HG02870 (cell line): ENCODE data around the gene TRIM71.
"Not testable (repeated sequence)": the region's sequence is repeated elsewhere in the genome, so short reads cannot be mapped to it uniquely, and the experiment has no call there.

Source experiments
- ATAC-seq: cut with Tn5 transposase; IDR thresholded peaks from one replicate; pipeline ENCODE4 v1.9.1; 2021; ENCODE audit warnings: mild to moderate bottlenecking, moderate library complexity; ENCODE audit not compliant: unreplicated experiment

The TRIM71 gene

GRCh38 chr3:32886911-32887310, 69.1 kb downstream of the TRIM71 start:
- no peak for ATAC-seq

DNA sequence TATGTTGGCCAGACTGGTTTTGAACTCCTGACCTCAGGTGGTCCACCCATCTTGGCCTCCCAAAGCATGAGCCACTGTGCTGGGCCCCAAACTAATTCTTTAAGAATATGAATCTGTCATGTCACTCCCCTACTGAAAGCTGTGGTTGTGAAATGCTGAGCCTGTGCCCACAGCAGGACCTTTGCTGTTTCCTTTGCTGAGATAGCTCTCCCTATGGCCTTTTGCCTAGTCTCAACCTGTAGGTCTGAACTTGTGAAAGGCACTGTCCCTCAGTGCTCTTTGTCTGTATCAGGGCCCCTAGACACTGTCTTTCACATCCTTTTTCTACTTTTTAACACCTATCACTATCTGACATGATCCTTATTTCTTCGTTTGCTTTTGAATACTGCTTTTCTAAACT, 70.9 kb downstream of the TRIM71 start:
- ATAC-seq = peak; percentile 95

GRCh38 chr3:32890420-32891276, 72.9 kb downstream of the TRIM71 start:
- ATAC-seq = no peak

GRCh38 chr3:32891365-32891764, 73.6 kb downstream of the TRIM71 start:
- ATAC-seq = no peak

GRCh38 chr3:32892625-32893598, 75.1 kb downstream of the TRIM71 start:
- no peak for ATAC-seq

- ATAC-seq = no peak
These were observed 77.2 kb downstream of the TRIM71 start for GRCh38 chr3:32894977-32895376.

GRCh38 chr3:32895701-32896100, 77.9 kb downstream of the TRIM71 start:
- ATAC-seq = no peak

GRCh38 chr3:32896143-32896542, 78.3 kb downstream of the TRIM71 start:
- no peak for ATAC-seq

DNA sequence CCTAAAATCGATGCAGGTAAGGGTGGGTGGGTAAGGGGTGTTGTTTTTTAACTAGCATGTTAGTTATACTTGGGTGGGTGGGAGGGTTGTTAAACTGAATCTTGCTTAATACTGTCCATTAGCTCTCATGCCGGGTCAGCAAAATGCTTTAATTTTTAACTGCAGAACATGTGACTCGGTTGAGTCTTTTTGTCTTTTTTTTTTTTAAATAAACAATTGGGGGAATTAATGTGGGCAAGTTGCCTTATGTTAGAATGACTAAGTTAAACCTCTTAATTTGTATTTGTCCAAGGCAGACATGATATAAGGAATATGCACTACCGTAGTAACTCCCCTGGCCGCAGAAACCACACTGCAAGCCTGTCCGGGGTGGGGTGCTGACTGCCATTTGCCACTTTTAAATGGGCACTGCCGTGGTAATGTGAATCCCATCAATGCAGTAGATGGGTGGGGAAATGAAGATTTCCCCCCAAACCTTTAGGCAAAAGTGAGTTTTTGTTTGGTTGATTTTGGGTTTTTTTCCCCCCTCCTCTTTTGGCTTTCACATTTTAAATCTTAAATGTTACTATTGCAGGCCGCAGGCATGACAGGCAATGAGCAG, 79.3 kb downstream of the TRIM71 start:
- ATAC-seq = no peak

- no peak for ATAC-seq
These were observed 80.3 kb downstream of the TRIM71 start for GRCh38 chr3:32897981-32898623.

GRCh38 chr3:32899265-32899664, 81.5 kb downstream of the TRIM71 start:
- ATAC-seq = no peak

GRCh38 chr3:32901005-32901932, 83.5 kb downstream of the TRIM71 start:
- no peak for ATAC-seq

DNA sequence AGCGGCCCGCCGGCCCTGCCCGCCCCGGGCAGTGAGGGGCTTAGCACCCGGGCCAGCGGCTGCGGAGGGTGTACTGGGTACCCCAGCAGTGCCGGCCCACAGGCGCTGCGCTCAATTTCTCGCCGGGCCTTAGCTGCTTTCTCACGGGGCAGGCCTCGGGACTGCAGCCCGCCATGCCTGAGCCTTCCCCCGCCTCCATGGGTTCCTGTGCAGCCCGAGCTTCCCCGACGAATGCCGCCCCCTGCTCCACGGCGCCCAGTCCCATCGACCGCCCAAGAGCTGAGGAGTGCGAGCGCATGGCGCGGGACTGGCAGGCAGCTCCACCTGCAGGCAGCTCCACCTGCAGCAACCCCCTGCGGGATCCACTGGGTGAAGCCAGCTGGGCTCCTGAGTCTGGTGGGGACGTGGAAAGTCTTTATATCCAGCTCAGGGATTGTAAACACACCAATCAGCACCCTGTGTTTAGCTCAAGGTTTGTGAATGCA, 85.1 kb downstream of the TRIM71 start:
- not testable (repeated sequence) for ATAC-seq

DNA sequence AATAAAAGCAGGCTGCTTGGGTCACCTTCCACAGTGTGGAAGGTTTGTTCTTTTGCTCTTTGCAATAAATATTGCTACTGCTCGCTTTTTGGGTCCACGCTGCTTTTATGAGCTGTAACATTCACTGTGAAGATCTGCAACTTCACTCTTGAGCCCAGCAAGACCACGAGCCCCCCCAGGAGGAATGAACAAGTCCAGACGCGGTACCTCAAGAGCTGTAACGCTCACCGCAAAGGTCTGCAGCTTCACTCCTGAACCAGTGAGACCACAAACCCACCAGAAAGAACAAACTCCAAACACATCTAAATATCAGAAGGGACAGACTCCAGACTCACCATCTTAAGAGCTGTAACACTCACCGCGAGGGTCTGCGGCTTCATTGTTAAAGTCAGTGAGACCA, 86.2 kb downstream of the TRIM71 start:
- ATAC-seq = no peak

DNA sequence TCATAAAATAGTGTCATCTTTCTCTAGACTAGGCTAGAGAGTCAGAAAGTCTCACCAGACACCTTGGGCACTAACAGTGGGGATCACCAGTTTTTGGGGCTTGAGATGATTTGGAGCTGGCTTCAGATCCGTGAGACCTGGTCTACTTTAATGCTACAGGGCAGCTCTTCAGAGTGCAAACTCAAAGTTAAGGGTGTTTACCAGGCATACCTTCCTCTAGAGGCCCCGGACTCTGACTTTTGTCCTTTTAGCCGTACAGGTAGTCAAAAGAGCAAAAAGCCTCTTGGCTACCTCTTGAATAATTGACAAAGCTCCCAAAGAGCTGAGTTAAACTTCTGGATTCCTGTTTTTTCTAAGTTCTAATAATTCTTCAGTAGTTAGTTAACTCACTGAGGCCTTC, 92.2 kb downstream of the TRIM71 start:
- ATAC-seq = no peak

- ATAC-seq = no peak
These were observed 93.2 kb downstream of the TRIM71 start for GRCh38 chr3:32910954-32911353.

DNA sequence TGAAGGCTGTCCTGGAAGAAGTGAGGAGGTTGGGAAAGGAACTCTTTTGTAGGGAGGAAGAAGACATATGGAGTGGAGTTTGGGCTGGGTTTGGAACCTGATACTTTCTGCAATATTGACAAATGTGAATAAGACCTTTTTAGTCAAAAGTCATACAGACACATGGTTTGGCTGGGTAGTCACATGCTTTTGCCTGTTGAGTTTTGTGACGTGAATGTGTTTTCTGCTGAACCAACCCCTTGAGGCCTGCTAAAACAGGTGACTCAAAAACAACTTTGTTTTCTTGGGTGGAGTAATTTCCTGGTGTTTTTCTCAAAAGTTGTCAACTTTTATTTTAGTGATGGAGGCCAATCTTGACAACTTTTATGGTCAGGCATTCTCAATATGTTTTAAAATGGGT, 94.2 kb downstream of the TRIM71 start:
- no peak for ATAC-seq

- no peak for ATAC-seq
These were observed 96.1 kb downstream of the TRIM71 start for GRCh38 chr3:32913790-32914446.

DNA sequence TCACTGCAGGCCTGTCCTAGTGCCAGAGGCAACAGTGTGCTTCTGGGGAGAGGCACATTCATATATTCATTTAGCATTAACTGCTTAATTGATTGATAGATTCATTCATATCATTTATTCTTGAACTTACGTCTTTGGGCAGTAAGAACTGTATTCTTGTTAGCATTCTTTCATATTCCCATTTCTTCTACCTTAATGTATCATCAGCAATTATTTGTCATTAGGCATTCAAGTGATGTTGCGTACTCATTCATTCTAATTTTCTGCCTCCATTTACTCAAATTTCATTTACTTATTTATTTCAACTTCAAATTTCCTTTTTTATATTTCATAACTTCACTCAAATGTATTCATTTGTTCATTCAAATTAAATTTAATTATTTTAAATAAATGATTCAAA, 102.1 kb downstream of the TRIM71 start:
- no peak for ATAC-seq
